ENCODE measurements around the gene HACE1. TPM values are rescaled to one million over a fixed set of nuclear protein-coding genes. Genes with fewer than 3 reads are reported as not detected.

HACE1 gene
- total RNA-seq, 4 donors from 2014 or later = 6.1 to 17.7 (median 11.2) TPM

DNA sequence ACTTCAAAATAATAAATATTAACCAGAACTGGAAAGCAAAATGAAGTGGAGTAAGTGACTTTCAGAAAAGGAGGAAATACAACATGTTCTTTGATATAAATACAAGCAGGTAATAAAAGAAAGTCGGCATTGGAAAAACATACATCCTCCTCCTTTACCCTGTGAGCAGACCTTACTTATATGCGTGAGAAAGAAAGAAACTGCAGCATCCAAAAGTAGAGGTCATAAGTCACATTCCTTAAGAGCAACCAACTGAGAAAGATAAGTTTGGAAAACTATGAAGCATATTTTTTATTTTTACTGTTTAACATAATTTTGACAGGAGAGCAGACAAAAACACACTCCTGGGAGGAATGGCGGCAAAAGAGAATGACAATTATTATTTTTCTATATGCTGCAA lies 155.5 kb downstream of the HACE1 start:
- H3K4me1 ChIP-seq = no peaks in the 10 kb centered on the region
- no peak for DNase-seq
- no peak overlapping the region for H3K27ac ChIP-seq
- WGBS, 2 donors = 70 to 80% methylated on average over 3 of the region's 3 CpGs
- H3K4me3 ChIP-seq = no peak overlapping the region
- no peak for TF ChIP-seq POLR2A (IDR thresholded peaks at IDR 0.05)
- TF ChIP-seq, protein P1, sequence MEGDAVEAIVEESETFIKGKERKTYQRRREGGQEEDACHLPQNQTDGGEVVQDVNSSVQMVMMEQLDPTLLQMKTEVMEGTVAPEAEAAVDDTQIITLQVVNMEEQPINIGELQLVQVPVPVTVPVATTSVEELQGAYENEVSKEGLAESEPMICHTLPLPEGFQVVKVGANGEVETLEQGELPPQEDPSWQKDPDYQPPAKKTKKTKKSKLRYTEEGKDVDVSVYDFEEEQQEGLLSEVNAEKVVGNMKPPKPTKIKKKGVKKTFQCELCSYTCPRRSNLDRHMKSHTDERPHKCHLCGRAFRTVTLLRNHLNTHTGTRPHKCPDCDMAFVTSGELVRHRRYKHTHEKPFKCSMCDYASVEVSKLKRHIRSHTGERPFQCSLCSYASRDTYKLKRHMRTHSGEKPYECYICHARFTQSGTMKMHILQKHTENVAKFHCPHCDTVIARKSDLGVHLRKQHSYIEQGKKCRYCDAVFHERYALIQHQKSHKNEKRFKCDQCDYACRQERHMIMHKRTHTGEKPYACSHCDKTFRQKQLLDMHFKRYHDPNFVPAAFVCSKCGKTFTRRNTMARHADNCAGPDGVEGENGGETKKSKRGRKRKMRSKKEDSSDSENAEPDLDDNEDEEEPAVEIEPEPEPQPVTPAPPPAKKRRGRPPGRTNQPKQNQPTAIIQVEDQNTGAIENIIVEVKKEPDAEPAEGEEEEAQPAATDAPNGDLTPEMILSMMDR (IDR thresholded peaks at IDR 0.05) = no peak
- H3K9me3 ChIP-seq = no peaks in the 10 kb centered on the region
- H3K36me3 ChIP-seq = no peaks in the 10 kb centered on the region
- intact Hi-C loops (cut with DNase I) = no loop called here
- no peaks in the 10 kb centered on the region for H3K27me3 ChIP-seq

DNA sequence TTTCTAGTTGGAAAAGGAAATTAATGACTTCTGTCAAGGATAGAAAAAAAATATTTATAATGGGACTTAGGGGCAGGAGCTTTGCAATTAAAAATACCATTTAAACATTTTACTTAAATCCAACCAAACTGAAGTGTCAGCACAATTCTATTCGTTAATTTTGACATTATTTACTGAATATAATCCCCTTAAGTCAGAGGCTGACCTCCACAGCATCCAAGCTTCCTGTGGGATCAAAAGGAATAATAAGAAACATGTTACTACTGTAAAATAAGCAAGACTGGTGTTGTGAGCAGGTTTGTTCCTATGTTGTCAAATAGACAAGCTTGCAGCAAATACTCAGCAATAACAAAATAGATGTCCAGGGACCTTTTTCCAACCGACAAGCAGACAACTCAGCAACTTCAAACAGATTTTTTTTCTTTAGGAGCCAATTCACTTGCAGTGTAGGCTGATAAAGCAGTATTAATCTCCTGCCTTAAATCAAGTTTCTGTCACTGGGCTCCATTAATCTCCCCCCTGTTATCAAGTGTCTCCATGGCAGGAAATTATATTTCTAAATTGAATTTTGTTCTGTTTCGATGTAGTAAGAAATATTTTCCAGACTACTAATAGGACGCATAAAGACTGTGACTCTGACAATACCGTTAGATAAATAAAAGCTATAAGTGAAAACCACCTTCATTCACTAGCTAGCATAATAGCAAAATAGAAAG lies 157.4 kb downstream of the HACE1 start:
- Histone ChIP-seq H3K4me3 (no peak overlapping the region), H3K27ac (no peak overlapping the region), H3K4me1 (no peaks in the 10 kb centered on the region), H3K36me3 (no peaks in the 10 kb centered on the region), H3K9me3 (no peaks in the 10 kb centered on the region), H3K27me3 (no peaks in the 10 kb centered on the region)
- intact Hi-C loops (cut with DNase I) = no loop called here
- WGBS, 2 donors = 45 to 58% methylated on average over 5 of the region's 5 CpGs
- DNase-seq = no peak
- TF ChIP-seq, protein P1 (IDR thresholded peaks at IDR 0.05) = no peak
- TF ChIP-seq POLR2A (IDR thresholded peaks at IDR 0.05) = no peak

DNA sequence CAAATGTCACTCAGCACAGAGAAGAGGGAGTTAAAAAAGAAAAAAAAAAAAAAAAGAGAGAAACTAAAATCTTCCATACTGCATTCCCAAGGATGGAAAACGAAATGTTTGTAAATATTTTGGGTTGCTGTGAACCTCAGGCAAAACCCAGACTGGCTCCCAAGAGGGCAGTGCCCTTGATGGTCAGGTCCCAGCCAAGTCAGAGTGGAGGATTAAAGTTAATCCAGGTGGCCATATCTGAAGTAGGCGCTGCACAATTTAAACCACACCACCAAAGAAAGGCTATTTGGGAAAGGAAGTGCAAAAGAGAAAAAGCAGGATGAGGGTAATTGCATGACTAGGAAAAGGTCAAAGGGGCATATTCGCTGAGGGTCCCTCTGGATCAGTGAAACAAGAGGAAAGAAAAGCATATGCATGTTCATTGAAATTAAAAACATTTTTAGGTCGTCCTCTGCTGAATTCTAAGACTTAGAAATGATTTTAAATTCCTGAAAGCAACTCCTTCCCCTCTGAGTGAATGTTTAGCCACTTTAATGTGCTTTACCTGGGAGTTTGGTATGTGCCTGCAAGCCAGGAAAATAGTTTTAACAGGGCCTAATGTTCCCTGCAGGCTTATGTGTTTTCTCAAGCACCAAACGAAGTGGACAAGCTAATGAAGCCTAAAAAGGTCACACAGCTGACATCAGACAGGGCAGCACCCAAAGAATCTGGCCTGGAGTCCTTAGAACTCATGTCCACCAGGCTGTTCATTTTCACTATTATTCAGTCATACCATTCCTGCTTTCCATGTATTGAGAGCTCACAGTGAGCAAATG lies 159.1 kb downstream of the HACE1 start:
- no peaks in the 10 kb centered on the region for H3K27me3 ChIP-seq
- no peaks in the 10 kb centered on the region for H3K36me3 ChIP-seq
- H3K9me3 ChIP-seq = no peaks in the 10 kb centered on the region
- H3K4me1 ChIP-seq = no peaks in the 10 kb centered on the region
- TF ChIP-seq POLR2A (IDR thresholded peaks at IDR 0.05) = no peak
- TF ChIP-seq, protein P1 (IDR thresholded peaks at IDR 0.05) = no peak
- no peak for DNase-seq
- 59 to 63% methylated on average over 5 of the region's 5 CpGs for WGBS, 2 donors
- no peak overlapping the region for H3K4me3 ChIP-seq
- intact Hi-C loops (cut with DNase I) = no loop called here
- H3K27ac ChIP-seq = no peak overlapping the region

DNA sequence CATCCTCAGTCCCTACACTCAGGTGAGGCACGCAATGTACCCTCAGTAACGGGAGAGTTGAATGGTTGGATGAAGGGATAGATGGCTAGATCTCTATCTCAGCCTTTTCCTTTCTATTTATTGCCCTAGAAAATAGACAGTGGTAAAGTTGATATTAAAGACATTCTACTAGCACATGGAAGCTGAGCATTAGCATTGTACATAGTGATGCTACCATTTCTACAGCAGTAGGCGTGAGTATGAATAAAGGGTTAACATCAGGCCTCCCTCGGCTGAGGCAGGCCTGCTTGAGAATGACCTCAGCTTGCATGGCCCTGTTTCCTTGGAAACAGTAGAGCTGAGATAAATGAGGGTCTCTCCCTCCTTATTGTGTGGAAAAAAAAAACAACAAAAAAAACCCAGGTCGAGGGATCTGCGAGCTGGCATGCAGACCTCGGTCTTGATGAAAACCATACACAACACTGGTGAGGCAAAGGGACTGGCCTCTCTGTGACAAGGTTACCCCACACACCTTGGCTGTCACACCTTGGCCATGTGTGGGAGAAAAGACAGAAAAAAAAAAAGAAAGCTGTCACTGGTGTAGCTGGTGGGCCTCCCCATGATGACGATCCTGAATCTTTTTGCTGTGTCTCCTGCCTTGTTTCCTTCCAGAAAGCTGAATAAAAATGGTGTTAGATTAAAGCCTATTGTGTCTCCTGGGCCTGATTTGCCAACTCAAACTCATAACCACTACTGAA lies 160.0 kb downstream of the HACE1 start:
- intact Hi-C loops (cut with DNase I) = no loop called here
- DNase-seq = no peak
- Histone ChIP-seq H3K9me3 (no peaks in the 10 kb centered on the region), H3K4me1 (no peaks in the 10 kb centered on the region), H3K36me3 (no peaks in the 10 kb centered on the region), H3K4me3 (no peak overlapping the region), H3K27me3 (no peaks in the 10 kb centered on the region), H3K27ac (no peak overlapping the region)
- WGBS, 2 donors = 76 to 79% methylated on average over 8 of the region's 8 CpGs
- TF ChIP-seq POLR2A (IDR thresholded peaks at IDR 0.05) = no peak
- TF ChIP-seq, protein P1 (IDR thresholded peaks at IDR 0.05) = no peak

DNA sequence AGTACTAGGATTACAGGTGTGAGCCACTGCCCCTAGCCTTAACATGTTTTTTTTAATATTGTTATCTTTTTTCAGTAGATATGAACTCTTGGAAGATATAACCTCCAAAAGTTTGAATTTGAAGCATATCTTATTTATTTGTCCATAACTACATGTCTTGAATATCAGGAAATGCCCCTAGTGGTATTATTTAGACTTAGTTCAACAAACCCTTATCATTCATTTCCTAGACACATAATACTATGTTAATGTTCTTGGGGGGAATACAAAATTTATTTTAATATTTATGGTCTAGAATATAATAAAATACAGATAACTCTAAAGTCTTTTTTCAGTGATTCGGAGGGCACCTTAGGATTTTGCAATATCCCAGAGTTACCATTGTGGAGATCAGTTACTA lies 160.7 kb downstream of the HACE1 start:
- Histone ChIP-seq H3K27me3 (no peaks in the 10 kb centered on the region), H3K27ac (no peak overlapping the region), H3K4me3 (no peak overlapping the region), H3K36me3 (no peaks in the 10 kb centered on the region), H3K4me1 (no peaks in the 10 kb centered on the region), H3K9me3 (no peaks in the 10 kb centered on the region)
- DNase-seq = no peak
- intact Hi-C loops (cut with DNase I) = no loop called here
- WGBS, 2 donors = 93 to 100% methylated on average over 1 of the region's 1 CpG
- TF ChIP-seq, protein P1 (IDR thresholded peaks at IDR 0.05) = no peak
- TF ChIP-seq POLR2A (IDR thresholded peaks at IDR 0.05) = no peak

All from esophagus squamous epithelium (tissue), 5 donors.